HepG2 (cell line): ENCODE results near the gene DAB2IP. TPM values are rescaled to one million over a fixed set of nuclear protein-coding genes. Genes with fewer than 3 reads are reported as not detected.

Experiments
- ATAC-seq: fragments of 200-7000 bp; cut with Tn5 transposase; 3 replicates; pipeline ENCODE4 v1.9.1; 2020; ENCODE audit warnings: mild to moderate bottlenecking, moderate library complexity
- BruUV-seq: library from RNA; stranded (reverse); fragments of 400-500 nt; replicated peaks from 2 replicates; lab custom pipeline; 2021; lab: Mats Ljungman, UMichigan
- CTCF ChIA-PET: fragments of 300-600 bp; formaldehyde crosslinking; extraction: SDS; loops from one replicate; lab custom pipeline; 2021; ENCODE audit warnings: low total read pairs, inconsistent platforms, low intra/inter-chr PET ratio; lab: Yijun Ruan, JAX
- POLR2A ChIA-PET: fragments of 350-600 bp; sonication (Branson Sonifier 250); formaldehyde crosslinking; loops from one replicate; lab custom pipeline; 2020; ENCODE audit warnings: antibody characterized with exemption, inconsistent platforms; lab: Yijun Ruan, JAX
- DNase-seq: peaks from one replicate; pipeline ENCODE4 v3.0.0-alpha.2; 2015; ENCODE audit warnings: low spot score
- FAIRE-seq: peaks from 3 replicates; lab custom pipeline; 2011; peaks lifted over from hg19 to GRCh38; lab: Jason Lieb, UNC
- H2AFZ ChIP-seq: one replicate; pipeline ENCODE4 v1.6.1; 2011; ENCODE audit warnings: low read length, inconsistent platforms
- H3K27ac ChIP-seq: fragments of 300-600 bp; 3 replicates; pipeline ENCODE4 v1.8.0; 2011; ENCODE audit warnings: mixed run types, mild to moderate bottlenecking, mixed read lengths, low read length, inconsistent platforms; ENCODE audit not compliant: insufficient read depth; ENCODE audit errors: extremely low read length
- H3K27me3 ChIP-seq, 2 experiments: fragments of 200-600 bp in 1 of 2; 2 replicates in 1 of 2; 3 replicates in 1 of 2; pipeline versions ENCODE4 v1.6.0 to v1.8.0; 2011; ENCODE audit warnings: low read length in 2 of 2, mild to moderate bottlenecking in 2 of 2, moderate library complexity in 2 of 2, inconsistent platforms in 1 of 2; ENCODE audit not compliant: insufficient read depth in 2 of 2, control insufficient read depth in 1 of 2
- H3K36me3 ChIP-seq, 2 experiments: fragments of 200-600 bp in 1 of 2; replicated peaks in 1 of 2; 2 replicates in 1 of 2; 3 replicates in 1 of 2; pipeline versions ENCODE4 v1.5.1 to v1.8.0; 2011; ENCODE audit warnings: low read length in 2 of 2, inconsistent platforms in 1 of 2; ENCODE audit not compliant: insufficient read depth in 2 of 2, control insufficient read depth in 1 of 2
- H3K4me1 ChIP-seq: 2 replicates; pipeline ENCODE4 v1.5.1; 2012; ENCODE audit warnings: low read length, inconsistent platforms; ENCODE audit not compliant: insufficient read depth
- H3K4me2 ChIP-seq: 2 replicates; pipeline ENCODE4 v1.6.0; 2011; ENCODE audit warnings: low read depth, low read length, inconsistent platforms
- H3K4me3 ChIP-seq, 3 experiments: fragments of 200-600 bp in 1 of 3; sonication (generic), shearing (Covaris generic) in 1 of 3; replicated peaks in 1 of 3; 2 replicates each; pipeline ENCODE4 v1.5.1; 2011 to 2016; ENCODE audit warnings: low read length in 3 of 3, inconsistent platforms in 2 of 3, low read depth in 2 of 3, mild to moderate bottlenecking in 2 of 3, control low read depth in 1 of 3, mixed read lengths in 1 of 3; ENCODE audit not compliant: insufficient read depth in 1 of 3
- H3K79me2 ChIP-seq: one replicate; pipeline ENCODE4 v1.6.1; 2011; ENCODE audit warnings: low read length, inconsistent platforms; ENCODE audit not compliant: insufficient read depth
- H3K9ac ChIP-seq: 2 replicates; pipeline ENCODE4 v1.6.0; 2011; ENCODE audit warnings: mild to moderate bottlenecking, low read depth, low read length, inconsistent platforms; ENCODE audit not compliant: insufficient read depth
- H3K9me3 ChIP-seq: 2 replicates; pipeline ENCODE4 v1.5.1; 2012; ENCODE audit warnings: mild to moderate bottlenecking, low read length
- H4K20me1 ChIP-seq: 2 replicates; pipeline ENCODE4 v1.6.0; 2011; ENCODE audit warnings: inconsistent platforms, mild to moderate bottlenecking, low read length, moderate library complexity; ENCODE audit not compliant: insufficient read depth
- AGO2 ChIP-seq: fragments of 200-400 bp; formaldehyde crosslinking; optimal IDR thresholded peaks from 2 replicates; pipeline ENCODE3; 2017; ENCODE audit warnings: mild to moderate bottlenecking, low read depth, low read length, moderate library complexity
- ATF3 ChIP-seq: sonication (generic); formaldehyde crosslinking; IDR thresholded peaks from 2 replicates; pipeline ENCODE4 v1.4.0; 2020; ENCODE audit warnings: missing genetic modification reagents
- CCAR2 ChIP-seq: fragments of 200-400 bp; formaldehyde crosslinking; optimal IDR thresholded peaks from 2 replicates; pipeline ENCODE3; 2018; ENCODE audit warnings: low read depth, mild to moderate bottlenecking, low read length, moderate library complexity
- ETS1 ChIP-seq: sonication (generic); formaldehyde crosslinking; IDR thresholded peaks from 2 replicates; pipeline ENCODE4 v1.4.0; 2020; ENCODE audit warnings: missing genetic modification reagents
- IKZF4 ChIP-seq: sonication (generic); formaldehyde crosslinking; IDR thresholded peaks from 2 replicates; pipeline ENCODE4 v1.5.1; 2020; ENCODE audit warnings: borderline replicate concordance, mild to moderate bottlenecking, low read depth, missing genetic modification reagents; ENCODE audit errors: not compliant biosample characterization
- MBNL3 ChIP-seq: fragments of 250-450 bp; sonication (Bioruptor Pico); conservative IDR thresholded peaks from 2 replicates; pipeline ENCODE4 v1.8.0; 2022; ENCODE audit warnings: mild to moderate bottlenecking, inconsistent platforms
- MIER2 ChIP-seq: IDR thresholded peaks from 2 replicates; pipeline ENCODE4 v1.6.1; 2016; ENCODE audit warnings: missing biosample characterization, missing genetic modification reagents
- NONO ChIP-seq, 2 experiments: fragments of 450-650 bp in 1 of 2; sonication (generic) in 1 of 2; formaldehyde crosslinking in 1 of 2; IDR thresholded peaks in 1 of 2; conservative IDR thresholded peaks in 1 of 2; 2 replicates each; pipeline versions ENCODE4 v1.6.1 to v1.8.0; 2017 to 2022; ENCODE audit warnings: mild to moderate bottlenecking in 1 of 2, missing genetic modification reagents in 1 of 2, moderate library complexity in 1 of 2
- PAF1 ChIP-seq: IDR thresholded peaks from 2 replicates; pipeline ENCODE4 v1.6.1; 2016; ENCODE audit warnings: missing genetic modification reagents, missing compliant biosample characterization
- SRF ChIP-seq: IDR thresholded peaks from 2 replicates; pipeline ENCODE4 v1.6.1; 2011; ENCODE audit warnings: mild to moderate bottlenecking, low read depth, low read length, moderate library complexity
- SRY ChIP-seq: sonication (generic); formaldehyde crosslinking; IDR thresholded peaks from 2 replicates; pipeline ENCODE4 v1.8.0; 2022; ENCODE audit warnings: mild to moderate bottlenecking, missing genetic modification reagents
- ZKSCAN5 ChIP-seq: sonication (generic); formaldehyde crosslinking; IDR thresholded peaks from 2 replicates; pipeline ENCODE4 v1.5.1; 2020; ENCODE audit warnings: mild to moderate bottlenecking, missing genetic modification reagents
- ZMYM2 ChIP-seq: sonication (generic); formaldehyde crosslinking; IDR thresholded peaks from 2 replicates; pipeline ENCODE4 v1.8.0; 2022; ENCODE audit warnings: mild to moderate bottlenecking, missing genetic modification reagents
- ZNF138 ChIP-seq: sonication (generic); formaldehyde crosslinking; IDR thresholded peaks from 2 replicates; pipeline ENCODE4 v1.5.0; 2020; ENCODE audit warnings: mild to moderate bottlenecking, low read depth, missing genetic modification reagents
- ZNF343 ChIP-seq: sonication (generic); formaldehyde crosslinking; IDR thresholded peaks from 2 replicates; pipeline ENCODE4 v1.4.0; 2020; ENCODE audit warnings: mild to moderate bottlenecking, missing genetic modification reagents
- ZSCAN25 ChIP-seq: sonication (generic); formaldehyde crosslinking; IDR thresholded peaks from 2 replicates; pipeline ENCODE4 v1.8.0; 2022; ENCODE audit warnings: mild to moderate bottlenecking, missing genetic modification reagents
- WGBS: methylation state at CpG from one replicate; pipeline ENCODE4 v1.1.6; 2017; ENCODE audit warnings: low lambda C conversion rate; 5-methylcytosine and 5-hydroxymethylcytosine counted together
- in situ Hi-C: cut with HindIII; loops from 2 replicates; pipeline ENCODE4 v1.10.0; 2017; ENCODE audit warnings: low pct_unique_long_range_greater_than_20kb; ENCODE audit not compliant: extremely low pct_ligation_motif_present
- intact Hi-C: fragments of 100-400 bp; cut with micrococcal nuclease; formaldehyde crosslinking; loops from one replicate; pipeline ENCODE4 v1.10.0; 2022; ENCODE audit not compliant: unreplicated experiment
- polyA plus RNA-seq, 8 experiments: library from polyadenylated mRNA; depleted of rRNA in 3 of 8; stranded (reverse) in 7 of 8; unstranded in 1 of 8; fragments of >200 nt; fragmentation: Illumina TruSeq in 4 of 8; extraction: Trizol in 4 of 8; gene quantifications; 2 replicates each; pipeline versions ENCODE4 v1.2.1 to v1.2.3, GENCODE V29; 2011 to 2016; ENCODE audit warnings: low read depth in 4 of 8, missing spikeins in 1 of 8, mixed read lengths in 1 of 8; ENCODE audit not compliant: insufficient read depth in 1 of 8
- total RNA-seq, 5 experiments: library from RNA; depleted of rRNA; stranded (reverse); fragments of >200 nt; fragmentation: Illumina TruSeq; extraction: Trizol; gene quantifications; 2 replicates each; pipeline ENCODE4 v1.2.3, GENCODE V29; 2016; ENCODE audit warnings: low read depth in 1 of 5

DAB2IP gene
- total and polyA plus RNA-seq, 2 of the 13 experiments (the other 11 are each of a cell fraction or from before 2014, with no cell fraction given), result 25.3 to 37.9 TPM

GRCh38 chr9:121770415-121771273 lies 119.2 kb downstream of the DAB2IP start:
- TF ChIP-seq MIER2 (no peak), AGO2 (peak; percentile 26)
- 98% methylated on average over 10 of the region's 10 CpGs for WGBS
- ATAC-seq (no peak), DNase-seq (no peak), FAIRE-seq (no peak)
- no peak overlapping the region for H3K4me2 ChIP-seq
- no TSS peak for BruUV-seq
- H3K79me2 ChIP-seq, result no peaks in the 10 kb centered on the region
- H3K9me3 ChIP-seq, result no peaks in the 10 kb centered on the region
- no peaks in the 10 kb centered on the region for H3K27me3 ChIP-seq
- no peak overlapping the region for H2AFZ ChIP-seq
- H3K4me3 ChIP-seq, result no peak overlapping the region
- intact Hi-C loops, result no loop called here
- no peak overlapping the region for H3K9ac ChIP-seq
- no peaks in the 10 kb centered on the region for H4K20me1 ChIP-seq
- peaks cover 6% of the 10 kb centered on the region for H3K4me1 ChIP-seq
- POLR2A ChIA-PET, result no interaction called here
- peaks cover 55 to 93% of the 10 kb centered on the region in 2 experiments for H3K36me3 ChIP-seq
- CTCF ChIA-PET, result no interaction called here
- H3K27ac ChIP-seq, result no peak overlapping the region
- in situ Hi-C loops, result no loop called here

- intact Hi-C loops, result no loop called here
- CTCF ChIA-PET, result no interaction called here
- H3K27me3 ChIP-seq, result no peaks in the 10 kb centered on the region
- ATAC-seq (no peak), FAIRE-seq (no peak), DNase-seq (no peak)
- H3K36me3 ChIP-seq, result peaks cover 54 to 93% of the 10 kb centered on the region in 2 experiments
- no TSS peak for BruUV-seq
- H3K9ac ChIP-seq, result no peak overlapping the region
- no peak overlapping the region for H3K4me2 ChIP-seq
- no peaks in the 10 kb centered on the region for H3K79me2 ChIP-seq
- WGBS, result 100% methylated on average over 2 of the region's 5 CpGs
- no peak overlapping the region for H2AFZ ChIP-seq
- in situ Hi-C loops, result no loop called here
- no peak overlapping the region for H3K27ac ChIP-seq
- no peaks in the 10 kb centered on the region for H3K4me1 ChIP-seq
- H4K20me1 ChIP-seq, result no peaks in the 10 kb centered on the region
- POLR2A ChIA-PET, result no interaction called here
- no peak overlapping the region for H3K4me3 ChIP-seq
- no peaks in the 10 kb centered on the region for H3K9me3 ChIP-seq
- TF ChIP-seq ZNF343 (CRISPR knock-in tag), result no peak
- TF ChIP-seq PAF1, result no peak
- no peak for TF ChIP-seq ZKSCAN5 (CRISPR knock-in tag)
- no peak for TF ChIP-seq IKZF4 (CRISPR knock-in tag)
- no peak for TF ChIP-seq ATF3 (CRISPR knock-in tag)
- TF ChIP-seq ETS1 (CRISPR knock-in tag), result no peak
- no peak for TF ChIP-seq MBNL3 (CRISPR knock-in tag)
- no peak for TF ChIP-seq NONO (IDR thresholded peaks at IDR 0.05)
- TF ChIP-seq NONO (CRISPR knock-in tag; conservative IDR thresholded peaks at IDR 0.05), result no peak
- TF ChIP-seq ZSCAN25 (CRISPR knock-in tag), result no peak
- no peak for TF ChIP-seq ZNF138 (CRISPR knock-in tag)
- TF ChIP-seq SRY (CRISPR knock-in tag), result no peak
- no peak for TF ChIP-seq SRF
- TF ChIP-seq CCAR2, result no peak
- TF ChIP-seq ZMYM2, result no peak
Observed at GRCh38 chr9:121771418-121771817, 120.0 kb downstream of the DAB2IP start.
